ENCODE results near the gene DPYD.

Gene DPYD

DNA sequence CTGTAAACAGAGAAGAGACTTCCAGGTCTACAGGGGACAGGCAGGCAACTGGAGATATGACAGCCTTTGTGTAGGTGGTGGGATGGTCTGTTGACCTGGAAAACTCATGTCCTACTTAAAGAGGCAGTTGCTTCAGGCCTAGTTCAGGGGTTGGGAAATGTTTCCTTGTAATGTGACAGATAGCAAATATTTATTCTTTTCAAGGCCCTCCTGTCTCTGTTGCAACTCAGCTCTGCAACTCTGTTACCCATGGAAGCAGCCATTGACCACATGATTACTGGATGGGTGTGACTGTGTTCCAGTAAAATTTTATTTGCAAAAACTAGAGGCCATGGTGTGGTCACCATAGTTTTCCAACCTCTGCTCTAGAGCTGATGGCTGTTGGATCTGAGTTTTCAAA is 857.3 kb downstream of the DPYD start:
- no peak for DNase-seq (ENCODE audit: low read depth in 2 of 2, low spot score in 1 of 2)

DNA sequence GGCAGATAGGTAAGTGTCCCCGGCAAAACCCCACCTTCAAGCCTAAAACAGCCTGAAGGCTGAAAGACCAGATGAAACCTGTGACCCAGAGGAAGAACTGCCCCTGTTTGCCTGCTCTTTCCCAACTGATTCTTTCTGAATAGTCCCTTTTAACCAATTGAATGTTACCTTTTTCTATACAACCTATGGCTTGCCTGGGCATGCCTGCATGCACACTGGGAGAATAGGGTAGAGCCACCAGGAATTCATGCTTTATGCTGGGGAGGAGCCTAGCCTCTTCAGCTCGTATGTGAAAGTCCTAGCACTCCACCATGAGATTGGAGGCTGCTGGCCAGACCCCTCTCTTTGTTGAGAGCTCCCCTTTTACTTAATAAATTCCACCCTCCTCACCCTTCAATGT is 859.2 kb downstream of the DPYD start:
- no peak for DNase-seq (ENCODE audit: low read depth in 2 of 2, low spot score in 1 of 2)

DNA sequence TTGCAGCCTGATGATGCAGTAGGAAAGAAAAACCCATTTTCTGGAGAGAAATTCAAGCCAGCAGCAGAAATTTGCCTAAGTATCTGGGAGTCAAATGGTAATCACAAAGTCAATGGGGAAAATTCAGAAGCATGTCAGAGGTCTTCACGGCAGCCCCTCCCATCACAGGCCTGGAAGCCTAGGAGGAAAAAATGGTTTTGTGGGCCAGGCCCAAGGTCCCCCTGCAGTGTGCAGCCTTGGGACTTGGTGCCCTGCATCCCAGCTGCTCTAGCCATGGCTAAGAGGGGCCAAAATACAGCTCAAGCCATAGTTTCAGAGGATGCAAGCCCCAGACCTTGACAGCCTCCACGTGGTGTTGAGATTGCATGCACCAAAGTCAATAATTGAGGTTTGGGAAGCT is 864.4 kb downstream of the DPYD start:
- no peak for DNase-seq (ENCODE audit: low read depth in 2 of 2, low spot score in 1 of 2)

DNA sequence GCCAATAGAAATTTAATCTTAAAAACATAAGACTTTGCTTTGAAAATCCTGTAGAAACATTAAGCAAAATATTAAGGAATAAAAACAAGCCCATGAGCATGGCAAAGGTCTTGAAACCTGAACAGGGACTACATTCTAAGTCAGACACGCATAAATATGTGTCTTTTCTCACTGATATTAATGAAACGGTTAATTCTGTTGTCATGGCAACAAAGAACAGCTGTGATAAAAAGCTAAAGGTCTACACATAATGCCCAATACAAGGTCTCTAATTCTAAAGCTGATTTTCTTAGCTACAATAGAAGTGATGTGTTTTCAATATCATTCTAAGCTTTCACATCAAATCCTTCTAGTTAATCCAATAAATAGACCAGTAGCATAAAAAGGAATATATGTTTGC is 867.6 kb downstream of the DPYD start:
- no peak for DNase-seq (ENCODE audit: low read depth in 2 of 2, low spot score in 1 of 2)

DNA sequence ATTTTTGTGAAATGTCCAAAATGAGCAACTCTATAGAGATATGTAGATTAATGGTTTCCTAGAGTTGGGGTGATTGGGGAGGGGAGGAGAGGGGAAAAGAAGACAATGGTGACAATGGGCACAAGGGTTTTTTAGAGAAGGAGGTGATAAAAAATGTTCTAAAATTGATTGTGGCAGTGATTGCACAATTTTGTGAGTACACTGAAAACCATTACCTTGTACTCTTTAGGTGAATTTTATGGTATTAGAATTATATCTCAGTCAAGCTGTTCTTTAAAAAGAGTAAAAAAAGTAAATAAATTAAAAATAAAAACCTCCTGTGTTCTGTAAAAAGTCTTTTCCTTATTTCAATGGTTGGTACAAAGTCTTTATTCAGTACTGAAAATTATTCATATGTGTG is 869.0 kb downstream of the DPYD start:
- DNase-seq (ENCODE audit: low read depth in 2 of 2, low spot score in 1 of 2) = no peak

DNA sequence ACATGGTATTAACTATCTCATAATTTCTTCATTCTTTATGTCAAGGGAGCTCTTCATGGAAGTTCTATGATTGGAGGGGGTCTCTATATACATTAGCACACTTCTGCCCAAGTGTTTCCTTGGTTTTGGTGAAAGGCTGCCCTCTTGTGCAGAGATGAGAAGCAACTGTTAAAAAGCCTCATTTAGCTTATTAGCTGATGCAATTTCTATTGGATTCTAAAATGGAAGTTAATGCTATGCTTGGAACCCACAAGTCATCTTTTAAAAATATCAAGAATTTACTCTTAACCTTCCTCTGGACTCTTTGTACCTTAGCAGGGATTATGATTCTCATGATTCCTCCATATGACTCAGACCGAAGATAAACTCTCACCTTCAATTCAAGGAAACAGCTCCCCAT is 870.3 kb downstream of the DPYD start:
- no peak for DNase-seq (ENCODE audit: low read depth in 2 of 2, low spot score in 1 of 2)

DNA sequence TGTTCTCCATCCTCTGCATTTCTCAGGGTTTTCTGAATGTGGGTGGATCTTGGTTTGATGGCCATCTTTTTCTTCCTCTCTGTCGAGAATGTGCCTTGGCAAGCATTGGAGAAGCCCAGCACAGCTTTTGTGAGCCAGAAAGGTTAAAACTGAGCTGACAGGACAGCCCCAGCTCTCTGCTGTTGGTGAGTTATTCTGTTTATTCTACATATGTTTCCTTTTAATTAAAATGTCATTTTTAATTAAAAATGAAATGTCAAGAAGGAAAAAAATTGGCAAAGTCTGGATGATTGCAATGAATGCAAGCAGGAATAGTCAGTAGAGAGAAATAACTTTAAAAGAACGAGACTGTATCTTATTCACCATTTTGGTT is 873.4 kb downstream of the DPYD start:
- no peak for DNase-seq (ENCODE audit: low read depth in 2 of 2, low spot score in 1 of 2)

DNA sequence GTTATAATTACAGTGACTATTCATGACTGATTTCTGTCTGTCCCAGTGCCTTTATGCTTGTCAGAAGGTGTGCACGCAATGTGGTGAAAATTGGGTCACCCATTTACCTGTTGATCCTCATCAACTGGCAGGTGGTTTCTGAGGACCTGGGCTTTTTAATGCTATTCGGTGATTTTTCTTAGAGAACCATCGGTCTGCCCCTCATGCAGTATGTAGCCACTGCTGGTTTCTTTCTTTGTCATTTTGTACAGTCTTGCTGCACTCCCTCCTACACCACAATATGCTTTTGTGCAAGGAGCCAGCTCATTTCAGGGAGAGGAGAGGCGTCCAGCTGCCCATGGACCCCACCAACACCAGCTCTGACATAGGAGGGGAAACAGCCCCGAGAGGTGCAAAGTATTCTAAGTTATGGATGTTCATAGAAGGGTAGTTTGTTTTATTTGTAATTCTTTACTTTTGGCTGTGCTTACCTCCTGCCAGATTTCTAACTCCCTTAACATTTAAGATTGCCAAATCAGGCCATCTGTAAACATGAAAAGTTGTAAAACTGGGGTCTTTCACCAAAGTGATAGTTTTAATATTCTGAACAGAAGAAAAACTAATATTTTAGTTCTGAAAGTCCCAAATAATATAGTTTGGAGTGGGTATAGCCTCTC is 873.9 kb downstream of the DPYD start:
- no peak for DNase-seq (ENCODE audit: low read depth in 2 of 2, low spot score in 1 of 2)

DNA sequence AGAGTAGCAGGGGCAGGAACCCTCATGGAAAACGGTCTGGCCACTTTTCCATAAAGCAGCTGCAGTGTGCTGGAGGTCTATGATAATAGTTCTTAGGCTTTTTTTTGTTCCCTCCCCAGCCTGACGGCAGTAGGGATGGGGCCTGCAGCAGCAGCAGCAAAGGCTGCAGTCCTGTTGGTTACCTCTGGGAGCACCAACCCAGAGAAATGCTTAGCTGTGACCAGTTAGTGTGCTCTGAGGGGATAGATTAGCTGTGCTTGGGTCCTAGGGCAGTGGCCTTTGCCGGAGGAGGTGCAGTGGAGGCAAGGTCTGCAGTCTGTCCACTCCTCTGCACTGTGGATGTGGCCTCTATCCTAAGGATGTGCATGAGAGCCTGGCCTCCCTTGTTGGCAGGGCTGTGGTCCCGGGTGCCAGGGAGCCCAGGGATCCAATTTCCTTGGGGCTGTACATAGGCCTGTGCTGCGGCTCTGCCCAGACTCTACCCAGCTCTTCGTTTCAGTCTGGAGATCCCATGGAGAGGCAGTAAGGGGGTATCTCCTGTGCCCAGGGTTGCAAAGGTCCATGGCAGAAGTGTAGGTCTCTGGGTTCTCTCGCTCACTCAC is 876.6 kb downstream of the DPYD start:
- DNase-seq (ENCODE audit: low read depth in 2 of 2, low spot score in 1 of 2) = no peak

DNA sequence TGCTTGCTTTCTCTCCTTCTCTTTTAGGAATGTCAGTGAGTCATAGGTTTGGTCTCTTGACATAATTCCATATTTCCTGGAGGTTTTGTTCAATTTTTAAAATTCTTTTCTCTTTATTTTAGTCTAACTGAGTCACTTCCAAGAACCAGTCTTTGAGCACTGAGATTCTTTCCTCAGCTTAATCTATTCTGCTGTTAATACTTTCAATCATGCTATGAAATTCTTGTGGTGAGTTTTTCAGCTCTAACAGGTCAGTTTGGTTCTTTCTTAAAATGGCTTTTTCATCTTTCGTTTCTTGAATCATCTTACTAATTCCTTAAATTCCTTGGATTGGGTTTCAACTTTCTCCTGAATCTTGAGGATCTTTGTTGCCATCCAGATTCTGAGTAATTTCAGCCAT is 878.3 kb downstream of the DPYD start:
- DNase-seq (ENCODE audit: low read depth in 2 of 2, low spot score in 1 of 2) = no peak

DNA sequence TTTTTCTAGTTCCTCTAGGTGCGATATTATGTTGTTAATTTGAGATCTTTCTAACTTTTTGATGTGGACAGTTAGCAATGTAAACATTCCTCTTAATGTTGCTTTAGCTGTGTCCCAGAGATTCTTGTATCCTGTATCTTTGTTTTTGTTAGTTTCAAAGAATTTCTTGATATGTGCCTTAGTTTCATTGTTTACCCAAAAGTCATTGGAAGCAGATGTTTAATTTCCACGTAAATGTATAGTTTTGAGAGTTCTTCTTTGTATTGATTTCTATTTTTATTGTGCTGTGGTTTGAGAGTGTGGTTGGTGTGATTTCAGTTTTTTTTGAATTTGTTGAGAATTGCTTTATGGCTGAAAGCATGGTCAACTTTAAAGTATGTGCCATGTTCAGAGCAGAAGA is 879.8 kb downstream of the DPYD start:
- no peak for DNase-seq (ENCODE audit: low read depth in 2 of 2, low spot score in 1 of 2)

DNA sequence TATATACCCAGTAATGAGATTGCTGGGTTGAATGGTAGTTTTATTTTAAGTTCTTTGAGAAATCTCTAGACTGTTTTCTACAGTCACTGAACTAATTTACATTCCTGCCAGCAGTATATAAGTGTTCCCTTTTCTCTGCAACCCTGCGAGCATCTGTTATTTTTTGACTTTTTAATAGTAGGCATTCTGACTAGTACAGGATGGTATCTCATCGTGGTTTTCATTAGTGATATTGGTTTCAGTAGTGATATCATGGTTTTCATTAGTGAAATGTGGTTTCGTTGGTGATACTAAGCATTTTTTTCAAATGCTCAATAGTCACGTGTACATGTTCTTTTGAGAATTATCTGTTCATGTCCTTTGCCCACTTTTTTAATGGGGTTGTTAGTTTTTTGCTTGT is 882.4 kb downstream of the DPYD start:
- no peak for DNase-seq (ENCODE audit: low read depth in 2 of 2, low spot score in 1 of 2)

DNA sequence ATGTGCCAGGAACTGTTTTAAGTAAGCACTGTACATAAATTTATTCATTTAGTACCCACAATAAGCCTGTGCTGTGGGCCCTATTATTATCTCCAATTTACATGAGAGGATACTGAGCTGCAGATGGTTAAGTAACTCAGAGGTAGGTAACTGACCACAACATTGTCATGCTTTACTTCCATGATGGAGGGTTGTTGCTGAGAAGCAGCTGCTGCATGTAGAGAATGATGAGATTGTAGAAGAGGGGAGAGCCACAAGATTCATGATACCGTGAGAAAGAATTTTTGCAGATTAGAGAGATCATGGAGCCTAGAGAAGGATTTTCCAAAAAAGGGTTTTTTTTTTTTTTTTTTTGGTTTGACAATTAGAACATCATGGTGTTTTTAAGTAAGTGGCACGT is 886.2 kb downstream of the DPYD start:
- no peak for DNase-seq (ENCODE audit: low read depth in 2 of 2, low spot score in 1 of 2)

DNA sequence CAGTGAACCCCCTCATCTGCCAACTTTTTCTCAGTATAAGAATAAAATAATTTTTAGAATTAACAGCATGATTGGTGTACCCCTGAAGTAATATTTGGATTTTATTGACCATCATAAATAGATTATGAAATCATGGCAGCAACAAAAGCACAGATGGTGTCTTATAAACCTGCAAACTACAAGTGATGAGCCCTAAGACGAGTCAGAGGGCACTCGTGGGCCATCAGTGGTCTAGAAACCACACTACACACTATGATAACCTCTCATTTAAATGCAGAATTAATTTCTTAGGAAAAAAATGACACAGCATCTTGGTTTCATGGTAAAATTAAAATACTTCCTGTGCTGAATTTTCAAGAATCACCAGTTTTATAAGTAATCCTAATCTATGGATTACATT is 886.9 kb downstream of the DPYD start:
- no peak for DNase-seq (ENCODE audit: low read depth in 2 of 2, low spot score in 1 of 2)

Data from stimulated activated CD8-positive, alpha-beta memory T cell treated with anti-CD3 and anti-CD28 coated beads, Interleukin-4, amount 100 ng/mL, for 4 hours (primary cell).